ENCODE results near the gene C20orf204. TPM values are rescaled to one million over a fixed set of nuclear protein-coding genes. Genes with fewer than 3 reads are reported as not detected.
"Not testable (repeated sequence)": the region's sequence is repeated elsewhere in the genome, so short reads cannot be mapped to it uniquely, and the experiment has no call there.

The C20orf204 gene
- polyA plus RNA-seq, 12 donors = 0.50 to 4.1 (median 0.78) TPM; not detected in 1

DNA sequence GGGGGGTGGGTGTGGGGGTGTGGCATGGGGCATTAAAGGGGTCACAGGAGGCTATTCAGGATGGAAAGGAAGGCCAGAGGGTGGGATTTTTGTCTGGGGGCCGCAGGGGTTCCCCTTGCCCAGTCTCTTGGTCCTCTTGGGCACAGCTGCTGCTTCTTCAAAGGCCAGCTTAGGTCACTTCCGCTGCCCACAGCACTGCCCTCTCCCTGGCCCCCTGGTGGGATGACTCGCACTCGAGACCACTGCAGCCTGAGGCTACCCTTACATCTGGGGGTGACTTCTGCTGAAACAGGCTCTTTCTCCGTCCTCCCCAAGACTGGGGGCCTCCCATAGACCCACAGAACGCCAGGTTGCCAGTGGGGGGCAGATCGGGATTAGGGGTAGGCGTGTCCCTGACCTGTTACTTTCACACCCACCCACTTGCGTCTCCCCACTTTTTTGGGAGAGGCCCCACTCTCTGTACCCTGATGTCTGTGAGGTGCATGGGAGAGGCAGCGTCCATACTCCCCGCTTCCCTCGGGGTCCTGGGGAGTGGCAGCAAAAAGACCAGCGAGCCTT is 46.9 kb downstream of the C20orf204 start:
- DNase-seq = no peak

DNA sequence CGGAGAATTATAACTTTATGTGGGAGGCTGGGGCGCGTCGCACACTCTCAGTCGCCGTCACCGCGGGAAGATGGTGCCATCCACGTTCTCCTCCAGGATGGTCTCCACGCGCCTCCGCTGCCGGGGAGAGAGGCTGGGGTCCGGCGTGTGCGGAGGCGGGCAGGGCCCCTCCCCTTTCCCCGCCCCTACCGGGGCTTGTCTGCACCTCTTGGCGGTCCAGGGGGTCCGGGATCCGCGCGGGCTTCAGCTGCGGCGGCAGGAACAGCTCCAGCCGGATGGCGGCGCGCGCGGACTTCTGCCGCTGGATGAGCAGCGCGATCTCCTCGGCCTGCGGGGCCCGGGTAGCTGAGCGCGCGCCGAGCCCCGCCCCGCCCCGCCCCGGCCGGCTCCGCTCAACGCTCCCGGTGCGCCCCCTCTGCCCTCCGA is 47.4 kb downstream of the C20orf204 start:
- DNase-seq = peak; percentile 68

DNA sequence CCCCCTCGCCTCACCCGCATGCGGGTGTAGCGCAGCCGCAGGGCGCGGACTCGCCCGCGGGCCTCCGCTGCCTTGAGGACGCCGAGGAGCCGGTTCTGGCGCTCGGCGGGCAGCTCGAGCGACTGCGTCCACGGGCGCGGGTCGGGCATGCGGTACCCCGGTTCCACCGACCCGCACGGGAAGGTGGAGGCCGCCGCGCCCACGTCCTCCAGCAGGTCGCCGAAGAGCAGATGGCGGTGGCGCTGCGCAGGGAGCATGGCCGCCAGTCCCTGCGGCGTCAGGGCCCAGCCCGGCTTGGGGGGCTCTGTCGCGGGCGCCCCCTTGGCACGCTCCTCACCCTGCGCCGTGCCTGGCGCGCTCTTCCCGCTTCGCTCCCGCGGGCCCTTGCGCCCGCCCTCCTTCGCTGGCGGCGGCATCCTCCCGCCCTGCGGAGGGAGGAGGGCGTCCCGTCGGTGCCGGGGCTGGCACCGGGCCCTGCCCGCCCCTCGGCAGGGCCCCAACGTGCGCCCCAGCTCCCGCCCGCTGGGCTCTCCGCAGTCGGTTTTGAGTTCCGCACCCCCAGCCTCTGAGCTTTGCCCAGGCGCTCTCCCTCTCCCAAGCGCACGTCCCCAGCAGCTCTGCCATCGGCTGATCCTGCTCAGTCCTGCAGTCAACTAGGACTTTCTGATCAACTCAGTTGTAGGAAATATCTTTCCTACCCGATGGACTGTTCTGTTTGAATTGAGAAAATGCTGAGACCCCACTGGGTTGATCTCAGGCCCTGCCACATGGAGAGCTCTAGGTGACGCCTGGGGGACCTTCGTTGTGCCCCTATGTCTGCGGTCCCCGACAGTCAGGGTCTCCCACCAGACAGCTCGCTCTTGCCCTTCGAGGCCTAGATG is 48.1 kb downstream of the C20orf204 start, which contains the start of gene LKAAEAR1:
TSS of gene LKAAEAR1 (minus strand) at position 595 of the 881 bp plus-strand sequence. CDS start at position 416, 179 bp downstream.
- no peak for DNase-seq

DNA sequence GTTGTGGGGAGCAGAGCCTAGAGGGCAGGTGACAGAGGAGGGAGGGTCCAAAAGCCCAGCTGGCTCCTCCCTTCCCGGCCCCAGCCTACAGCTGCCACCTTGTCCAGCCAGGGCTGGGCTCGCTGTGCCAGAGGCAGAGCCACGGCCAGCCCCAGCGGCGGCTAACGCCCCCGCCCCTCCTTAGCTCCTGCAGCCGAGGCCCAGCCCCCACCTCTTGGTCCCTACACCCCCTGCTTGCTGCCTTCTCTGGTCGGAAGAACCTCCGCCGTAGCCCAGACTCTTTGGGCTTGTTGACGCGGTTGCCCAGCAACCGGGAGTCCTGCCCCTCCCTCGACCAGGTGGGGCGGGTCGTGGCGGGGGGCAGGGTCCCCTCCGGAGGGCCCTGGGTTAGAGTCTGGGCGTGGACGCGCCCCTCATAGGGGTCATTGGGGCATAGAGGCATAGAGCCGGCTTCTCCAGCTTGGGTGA is 48.7 kb downstream of the C20orf204 start:
- no peak for DNase-seq

DNA sequence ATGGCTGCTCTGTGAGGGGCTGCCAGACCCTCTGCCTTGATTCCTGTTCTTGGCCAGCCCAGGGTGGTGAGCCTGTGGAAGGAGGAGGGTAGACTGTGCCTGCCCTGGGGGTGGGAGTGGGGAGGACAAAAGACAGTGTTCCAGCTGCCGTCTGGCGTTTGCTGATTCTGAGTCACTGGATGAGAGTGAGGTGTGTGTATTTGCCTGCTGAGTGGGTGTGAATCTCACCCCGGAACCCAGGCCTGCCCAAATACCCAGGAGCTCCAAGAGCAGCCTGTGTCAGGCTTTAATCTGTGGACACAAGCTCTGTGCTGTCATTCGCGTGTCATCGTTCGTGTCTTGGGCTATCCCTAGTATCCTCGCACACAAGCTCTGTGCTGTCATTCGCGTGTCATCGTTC is 50.8 kb downstream of the C20orf204 start:
- no peak for DNase-seq

DNA sequence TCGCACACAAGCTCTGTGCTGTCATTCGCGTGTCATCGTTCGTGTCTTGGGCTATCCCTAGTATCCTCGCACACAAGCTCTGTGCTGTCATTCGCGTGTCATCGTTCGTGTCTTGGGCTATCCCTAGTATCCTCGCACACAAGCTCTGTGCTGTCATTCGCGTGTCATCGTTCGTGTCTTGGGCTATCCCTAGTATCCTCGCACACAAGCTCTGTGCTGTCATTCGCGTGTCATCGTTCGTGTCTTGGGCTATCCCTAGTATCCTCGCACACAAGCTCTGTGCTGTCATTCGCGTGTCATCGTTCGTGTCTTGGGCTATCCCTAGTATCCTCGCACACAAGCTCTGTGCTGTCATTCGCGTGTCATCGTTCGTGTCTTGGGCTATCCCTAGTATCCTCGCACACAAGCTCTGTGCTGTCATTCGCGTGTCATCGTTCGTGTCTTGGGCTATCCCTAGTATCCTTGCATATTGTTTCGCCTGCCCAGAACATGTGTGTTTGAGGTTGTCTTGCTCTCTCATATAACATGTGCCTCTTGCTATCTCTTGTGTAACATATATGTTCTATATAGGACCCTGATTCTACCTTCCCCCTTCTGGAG is 51.3 kb downstream of the C20orf204 start:
- not testable (repeated sequence) for DNase-seq

DNA sequence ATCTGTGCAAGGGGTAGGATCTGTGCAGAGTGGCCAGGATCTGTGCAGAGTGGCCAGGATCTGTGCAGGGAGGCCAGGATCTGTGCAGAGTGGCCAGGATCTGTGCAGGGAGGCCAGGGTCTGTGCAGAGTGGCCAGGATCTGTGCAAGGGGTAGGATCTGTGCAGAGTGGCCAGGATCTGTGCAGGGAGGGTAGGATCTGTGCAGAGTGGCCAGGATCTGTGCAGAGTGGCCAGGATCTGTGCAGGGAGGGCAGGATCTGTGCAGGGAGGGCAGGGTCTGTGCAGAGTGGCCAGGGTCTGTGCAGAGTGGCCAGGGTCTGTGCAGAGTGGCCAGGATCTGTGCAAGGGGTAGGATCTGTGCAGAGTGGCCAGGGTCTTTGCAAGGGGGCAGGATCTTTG is 52.6 kb downstream of the C20orf204 start:
- DNase-seq = not testable (repeated sequence)

Other genes with a start within 250 kb of the C20orf204 start
- gene ZBTB46, start 204.9 kb upstream of the C20orf204 start, polyA plus RNA-seq (ENCODE audit: insufficient read length in 12 of 12) = 10 to 100 TPM in 10 of 12 donors, 1 to 10 TPM in 1, not detected in 1; 9.7 to 23.8 (median 15.9) TPM
- not detected for gene ABHD16B, start 174.7 kb upstream of the C20orf204 start, polyA plus RNA-seq (ENCODE audit: insufficient read length in 12 of 12)
- 10 to 100 TPM in 11 of 12 donors, not detected in 1; 69.3 to 87.5 (median 77.7) TPM for gene TPD52L2, start 170.9 kb upstream of the C20orf204 start, polyA plus RNA-seq (ENCODE audit: insufficient read length in 12 of 12)
- gene DNAJC5, start 141.1 kb upstream of the C20orf204 start, polyA plus RNA-seq (ENCODE audit: insufficient read length in 12 of 12) = 10 to 100 TPM in 11 of 12 donors, not detected in 1; 22.3 to 35.9 (median 29.6) TPM
- 10 to 100 TPM in 11 of 12 donors, not detected in 1; 30.4 to 59.8 (median 44.2) TPM for gene UCKL1, start 79.8 kb upstream of the C20orf204 start, polyA plus RNA-seq (ENCODE audit: insufficient read length in 12 of 12)
- gene ZNF512B, start 66.3 kb upstream of the C20orf204 start, polyA plus RNA-seq (ENCODE audit: insufficient read length in 12 of 12) = 10 to 100 TPM in 11 of 12 donors, not detected in 1; 17.8 to 29.2 (median 22.5) TPM
- gene SAMD10, start 56.5 kb upstream of the C20orf204 start, polyA plus RNA-seq (ENCODE audit: insufficient read length in 12 of 12) = 1 to 10 TPM in 11 of 12 donors, not detected in 1; 1.8 to 9.9 (median 2.5) TPM
- gene PRPF6, start 55.0 kb upstream of the C20orf204 start, polyA plus RNA-seq (ENCODE audit: insufficient read length in 12 of 12) = 10 to 100 TPM in 11 of 12 donors, not detected in 1; 39.8 to 62.5 (median 50.7) TPM
- gene SOX18, start 13.5 kb downstream of the C20orf204 start, polyA plus RNA-seq (ENCODE audit: insufficient read length in 12 of 12) = 10 to 100 TPM in 4 of 12 donors, 1 to 10 TPM in 7, not detected in 1; 5.8 to 19.3 (median 7.9) TPM
- gene TCEA2, start 27.0 kb downstream of the C20orf204 start, polyA plus RNA-seq (ENCODE audit: insufficient read length in 12 of 12) = 10 to 100 TPM in 11 of 12 donors, not detected in 1; 35.5 to 59.2 (median 42.4) TPM
- 10 to 100 TPM in 2 of 12 donors, 1 to 10 TPM in 9, not detected in 1; 3.9 to 19.6 (median 5.0) TPM for gene RGS19, start 43.3 kb downstream of the C20orf204 start, polyA plus RNA-seq (ENCODE audit: insufficient read length in 12 of 12)
- 1 to 10 TPM in 5 of 12 donors, under 1 TPM in 5, not detected in 2; 0.82 to 1.5 (median 1.0) TPM for gene OPRL1, start 43.9 kb downstream of the C20orf204 start, polyA plus RNA-seq (ENCODE audit: insufficient read length in 12 of 12)
- under 1 TPM in 4 of 12 donors, not detected in 8; 0.16 to 0.44 (median 0.25) TPM for gene LKAAEAR1, start 48.2 kb downstream of the C20orf204 start, polyA plus RNA-seq (ENCODE audit: insufficient read length in 12 of 12)
- gene NPBWR2, start 71.4 kb downstream of the C20orf204 start, polyA plus RNA-seq (ENCODE audit: insufficient read length in 12 of 12) = not detected
- gene MYT1, start 128.3 kb downstream of the C20orf204 start, polyA plus RNA-seq (ENCODE audit: insufficient read length in 12 of 12) = under 1 TPM in 10 of 12 donors, not detected in 2; 0.04 to 0.32 (median 0.11) TPM
- 100 to 1,000 TPM in 1 of 12 donors, 10 to 100 TPM in 10, not detected in 1; 52.1 to 123 (median 80.1) TPM for gene PCMTD2, start 219.6 kb downstream of the C20orf204 start, polyA plus RNA-seq (ENCODE audit: insufficient read length in 12 of 12)